A549 (cell line): ENCODE data around the gene STARD4. TPM values are rescaled to one million over a fixed set of nuclear protein-coding genes. Genes with fewer than 3 reads are reported as not detected.
A peak's percentile ranks its signal among the peaks of the same experiment; 100 is the strongest.

Experiments
- ATAC-seq, 2 experiments: fragments of 200-7000 bp in 1 of 2; fragments of >200 bp in 1 of 2; cut with Nextera tagmentation in 1 of 2; cut with Tn5 transposase in 1 of 2; 3 replicates each; pipeline versions ENCODE4 v1.8.0 to v1.9.1; 2018 to 2020; ENCODE audit warnings: mild to moderate bottlenecking in 1 of 2, moderate library complexity in 1 of 2
- CTCF ChIA-PET: fragments of 300-600 bp; sonication (Branson Sonifier 250); formaldehyde crosslinking; extraction: SDS; loops from one replicate; lab custom pipeline; 2021; ENCODE audit warnings: antibody characterized with exemption, inconsistent platforms; lab: Yijun Ruan, JAX
- POLR2A ChIA-PET: fragments of 350-600 bp; formaldehyde crosslinking; extraction: SDS; loops from one replicate; lab custom pipeline; 2021; ENCODE audit warnings: antibody characterized with exemption, inconsistent platforms; lab: Yijun Ruan, JAX
- DNase-seq, 2 experiments: peaks; one replicate each; pipeline versions ENCODE4 v3.0.0 to v3.0.0-alpha.2; 2011 to 2016; ENCODE audit warnings: low read depth in 1 of 2, low spot score in 1 of 2
- FAIRE-seq: peaks from 2 replicates; lab custom pipeline; 2011; peaks lifted over from hg19 to GRCh38; lab: Jason Lieb, UNC
- H3K27ac ChIP-seq, 2 experiments: fragments of >200 bp; sonication (Bioruptor Twin); formaldehyde crosslinking; 3 replicates each; pipeline ENCODE4 v1.5.1; 2016 to 2017
- H3K4me1 ChIP-seq: fragments of >200 bp; sonication (Bioruptor Twin); formaldehyde crosslinking; 3 replicates; pipeline ENCODE4 v1.6.1; 2016
- H3K4me2 ChIP-seq: fragments of >200 bp; sonication (Bioruptor Twin); formaldehyde crosslinking; 3 replicates; pipeline ENCODE4 v1.6.1; 2016
- H3K4me3 ChIP-seq: fragments of >200 bp; sonication (Bioruptor Twin); formaldehyde crosslinking; 3 replicates; pipeline ENCODE4 v1.5.1; 2016
- H3K9me3 ChIP-seq: fragments of >200 bp; sonication (Bioruptor Twin); formaldehyde crosslinking; 3 replicates; pipeline ENCODE4 v1.6.1; 2016
- CEBPB ChIP-seq, 2 experiments: fragments of >200 bp in 1 of 2; sonication (Bioruptor Twin) in 1 of 2; formaldehyde crosslinking in 1 of 2; IDR thresholded peaks; 2 replicates each; pipeline ENCODE4 v1.6.1; 2012 to 2016
- EP300 ChIP-seq, 2 experiments: fragments of >200 bp; sonication (Bioruptor Twin); formaldehyde crosslinking; IDR thresholded peaks; 2 replicates in 1 of 2; 3 replicates in 1 of 2; pipeline ENCODE4 v1.6.1; 2016 to 2017
- FOXS1 ChIP-seq: fragments of 250-450 bp; sonication (Bioruptor Pico); IDR thresholded peaks from 2 replicates; pipeline ENCODE4 v1.5.0; 2020; ENCODE audit warnings: mild to moderate bottlenecking, moderate library complexity
- HOXA7 ChIP-seq: fragments of 250-450 bp; sonication (Bioruptor Pico); IDR thresholded peaks from 2 replicates; pipeline ENCODE4 v1.5.0; 2020; ENCODE audit warnings: mild to moderate bottlenecking, moderate library complexity
- HOXB5 ChIP-seq: fragments of 250-450 bp; sonication (Bioruptor Pico); IDR thresholded peaks from 2 replicates; pipeline ENCODE4 v1.5.0; 2020; ENCODE audit warnings: mild to moderate bottlenecking, moderate library complexity
- KDM5A ChIP-seq: fragments of 200-600 bp; sonication (generic); IDR thresholded peaks from 2 replicates; pipeline ENCODE4 v1.6.1; 2016; ENCODE audit warnings: antibody characterized with exemption, mild to moderate bottlenecking
- MAFK ChIP-seq: fragments of 450-650 bp; IDR thresholded peaks from 2 replicates; pipeline ENCODE4 v1.6.1; 2014; ENCODE audit not compliant: partially characterized antibody
- MYC ChIP-seq: IDR thresholded peaks from 2 replicates; pipeline ENCODE4 v1.6.1; 2012; ENCODE audit warnings: mild to moderate bottlenecking, inconsistent platforms, low read length, improper control_type of control experiment, borderline replicate concordance
- NFE2L2 ChIP-seq: fragments of 150-350 bp; conservative IDR thresholded peaks from 2 replicates; pipeline ENCODE4 v1.6.1; 2014; ENCODE audit warnings: low read length
- NPAS2 ChIP-seq: fragments of 250-450 bp; sonication (Bioruptor Pico); IDR thresholded peaks from 2 replicates; pipeline ENCODE4 v1.8.0; 2022; ENCODE audit warnings: mild to moderate bottlenecking, moderate library complexity, borderline replicate concordance
- NR3C1 ChIP-seq: fragments of >200 bp; sonication (Bioruptor Twin); formaldehyde crosslinking; IDR thresholded peaks from 3 replicates; pipeline ENCODE4 v1.6.1; 2017
- POLR2A ChIP-seq: IDR thresholded peaks from 2 replicates; pipeline ENCODE4 v1.6.1; 2012; ENCODE audit warnings: mild to moderate bottlenecking, low read length
- RAD21 ChIP-seq, 2 experiments: fragments of >200 bp in 1 of 2; sonication (Bioruptor Twin) in 1 of 2; formaldehyde crosslinking in 1 of 2; IDR thresholded peaks in 1 of 2; conservative IDR thresholded peaks in 1 of 2; 2 replicates in 1 of 2; 3 replicates in 1 of 2; pipeline ENCODE4 v1.6.1; 2012 to 2018; ENCODE audit warnings: inconsistent platforms in 1 of 2
- RARB ChIP-seq: fragments of 250-450 bp; sonication (Bioruptor Pico); IDR thresholded peaks from 2 replicates; pipeline ENCODE4 v1.8.0; 2021; ENCODE audit warnings: mild to moderate bottlenecking, moderate library complexity
- RCOR1 ChIP-seq: fragments of 150-350 bp; IDR thresholded peaks from 2 replicates; pipeline ENCODE4 v1.6.1; 2014; ENCODE audit warnings: antibody characterized with exemption, low read length, low read depth
- RNF2 ChIP-seq: fragments of 200-600 bp; sonication (generic); IDR thresholded peaks from 2 replicates; pipeline ENCODE4 v1.6.1; 2016; ENCODE audit warnings: low read depth, mild to moderate bottlenecking, antibody characterized with exemption, moderate library complexity, borderline replicate concordance
- SMC3 ChIP-seq: fragments of >200 bp; sonication (Bioruptor Twin); formaldehyde crosslinking; IDR thresholded peaks from 3 replicates; pipeline ENCODE4 v1.6.1; 2018; ENCODE audit warnings: inconsistent platforms
- TP53 ChIP-seq: fragments of 250-450 bp; sonication (Bioruptor Pico); IDR thresholded peaks from 2 replicates; pipeline ENCODE4 v1.5.0; 2021; ENCODE audit warnings: mild to moderate bottlenecking, moderate library complexity
- WGBS: methylation state at CpG from one replicate; pipeline ENCODE4 v1.1.6; 2017; ENCODE audit errors: missing lambda C conversion rate; 5-methylcytosine and 5-hydroxymethylcytosine counted together
- polyA plus RNA-seq, 4 experiments: library from polyadenylated mRNA; depleted of rRNA in 3 of 4; stranded (reverse); fragments of >200 nt; fragmentation: RNase III in 1 of 4; extraction: RNeasy Plus Mini Kit Qiagen cat#74134 plus additional on column Dnase treatment in 1 of 4; gene quantifications; 2 replicates in 3 of 4; 3 replicates in 1 of 4; pipeline ENCODE4 v1.2.3, GENCODE V29; 2011 to 2017
- TF ChIP-seq, protein P1 (sequence below): IDR thresholded peaks from 2 replicates; pipeline ENCODE4 v1.6.1; 2012; ENCODE audit warnings: low read depth, borderline replicate concordance
- TF ChIP-seq, protein P2 (sequence below): fragments of 250-450 bp; sonication (Bioruptor Pico); IDR thresholded peaks from 2 replicates; pipeline ENCODE4 v1.5.0; 2020; ENCODE audit warnings: low read depth, mild to moderate bottlenecking, moderate library complexity
- TF ChIP-seq, protein P3 (sequence below): fragments of 200-600 bp; sonication (generic); IDR thresholded peaks from 2 replicates; pipeline ENCODE4 v1.6.1; 2016; ENCODE audit warnings: antibody characterized with exemption, mild to moderate bottlenecking, moderate library complexity
- TF ChIP-seq, protein P4 (sequence below): fragments of 150-350 bp; IDR thresholded peaks from 2 replicates; pipeline ENCODE4 v1.6.1; 2014; ENCODE audit warnings: low read depth, mild to moderate bottlenecking, low read length

Gene STARD4
- polyA plus RNA-seq, 2 of the 4 experiments (the other 2 are of a cell fraction) = 14.0 to 15.9 TPM

DNA sequence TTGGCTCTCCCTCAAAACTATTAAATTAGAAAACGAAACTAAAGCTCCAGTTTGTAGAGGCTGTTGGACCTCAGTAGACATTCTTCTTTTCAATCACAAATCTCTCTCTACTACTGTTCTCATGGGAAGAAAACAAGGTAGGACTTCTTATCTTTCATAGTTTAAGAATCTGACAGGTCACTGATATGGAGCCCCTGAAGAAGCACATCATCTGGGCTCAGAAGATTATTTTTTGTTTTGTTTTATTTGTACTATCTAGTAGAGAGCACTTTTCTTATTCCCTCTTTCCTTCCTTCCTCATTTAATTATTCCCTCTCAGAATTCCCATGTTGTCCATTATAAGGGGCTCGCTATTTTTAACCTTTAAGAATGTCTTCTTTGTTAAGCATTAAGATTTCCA lies 26.3 kb downstream of the STARD4 start:
- 44% methylated on average over 2 of the region's 2 CpGs for WGBS
- no peak for TF ChIP-seq HOXA7 (CRISPR knock-in tag)
- TF ChIP-seq, protein P1, sequence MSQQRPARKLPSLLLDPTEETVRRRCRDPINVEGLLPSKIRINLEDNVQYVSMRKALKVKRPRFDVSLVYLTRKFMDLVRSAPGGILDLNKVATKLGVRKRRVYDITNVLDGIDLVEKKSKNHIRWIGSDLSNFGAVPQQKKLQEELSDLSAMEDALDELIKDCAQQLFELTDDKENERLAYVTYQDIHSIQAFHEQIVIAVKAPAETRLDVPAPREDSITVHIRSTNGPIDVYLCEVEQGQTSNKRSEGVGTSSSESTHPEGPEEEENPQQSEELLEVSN = no peak
- TF ChIP-seq RARB (CRISPR knock-in tag) = no peak
- no peak for TF ChIP-seq RAD21 (conservative IDR thresholded peaks at IDR 0.05 in 1 of 2, IDR thresholded peaks at IDR 0.05 in 1 of 2)
- TF ChIP-seq RCOR1 = no peak
- TF ChIP-seq, protein P2, sequence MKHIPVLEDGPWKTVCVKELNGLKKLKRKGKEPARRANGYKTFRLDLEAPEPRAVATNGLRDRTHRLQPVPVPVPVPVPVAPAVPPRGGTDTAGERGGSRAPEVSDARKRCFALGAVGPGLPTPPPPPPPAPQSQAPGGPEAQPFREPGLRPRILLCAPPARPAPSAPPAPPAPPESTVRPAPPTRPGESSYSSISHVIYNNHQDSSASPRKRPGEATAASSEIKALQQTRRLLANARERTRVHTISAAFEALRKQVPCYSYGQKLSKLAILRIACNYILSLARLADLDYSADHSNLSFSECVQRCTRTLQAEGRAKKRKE (CRISPR knock-in tag) = no peak
- TF ChIP-seq NR3C1 = no peak
- TF ChIP-seq, protein P3, sequence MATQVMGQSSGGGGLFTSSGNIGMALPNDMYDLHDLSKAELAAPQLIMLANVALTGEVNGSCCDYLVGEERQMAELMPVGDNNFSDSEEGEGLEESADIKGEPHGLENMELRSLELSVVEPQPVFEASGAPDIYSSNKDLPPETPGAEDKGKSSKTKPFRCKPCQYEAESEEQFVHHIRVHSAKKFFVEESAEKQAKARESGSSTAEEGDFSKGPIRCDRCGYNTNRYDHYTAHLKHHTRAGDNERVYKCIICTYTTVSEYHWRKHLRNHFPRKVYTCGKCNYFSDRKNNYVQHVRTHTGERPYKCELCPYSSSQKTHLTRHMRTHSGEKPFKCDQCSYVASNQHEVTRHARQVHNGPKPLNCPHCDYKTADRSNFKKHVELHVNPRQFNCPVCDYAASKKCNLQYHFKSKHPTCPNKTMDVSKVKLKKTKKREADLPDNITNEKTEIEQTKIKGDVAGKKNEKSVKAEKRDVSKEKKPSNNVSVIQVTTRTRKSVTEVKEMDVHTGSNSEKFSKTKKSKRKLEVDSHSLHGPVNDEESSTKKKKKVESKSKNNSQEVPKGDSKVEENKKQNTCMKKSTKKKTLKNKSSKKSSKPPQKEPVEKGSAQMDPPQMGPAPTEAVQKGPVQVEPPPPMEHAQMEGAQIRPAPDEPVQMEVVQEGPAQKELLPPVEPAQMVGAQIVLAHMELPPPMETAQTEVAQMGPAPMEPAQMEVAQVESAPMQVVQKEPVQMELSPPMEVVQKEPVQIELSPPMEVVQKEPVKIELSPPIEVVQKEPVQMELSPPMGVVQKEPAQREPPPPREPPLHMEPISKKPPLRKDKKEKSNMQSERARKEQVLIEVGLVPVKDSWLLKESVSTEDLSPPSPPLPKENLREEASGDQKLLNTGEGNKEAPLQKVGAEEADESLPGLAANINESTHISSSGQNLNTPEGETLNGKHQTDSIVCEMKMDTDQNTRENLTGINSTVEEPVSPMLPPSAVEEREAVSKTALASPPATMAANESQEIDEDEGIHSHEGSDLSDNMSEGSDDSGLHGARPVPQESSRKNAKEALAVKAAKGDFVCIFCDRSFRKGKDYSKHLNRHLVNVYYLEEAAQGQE = no peak
- no peak for TF ChIP-seq NPAS2
- TF ChIP-seq, all 56 proteins: peak for 0
- no peaks in the 10 kb centered on the region for H3K9me3 ChIP-seq
- ChIA-PET CTCF (no interaction called here), POLR2A (no interaction called here)
- ATAC-seq (no peak), FAIRE-seq (no peak), DNase-seq (no peak)
- 0 out of 3 replicates have a peak overlapping the region, but pooled peaks have one; percentile 3 for H3K4me2 ChIP-seq
- no peak overlapping the region for H3K4me3 ChIP-seq
- H3K4me1 ChIP-seq = no peaks in the 10 kb centered on the region
- H3K27ac ChIP-seq = no peak overlapping the region

DNA sequence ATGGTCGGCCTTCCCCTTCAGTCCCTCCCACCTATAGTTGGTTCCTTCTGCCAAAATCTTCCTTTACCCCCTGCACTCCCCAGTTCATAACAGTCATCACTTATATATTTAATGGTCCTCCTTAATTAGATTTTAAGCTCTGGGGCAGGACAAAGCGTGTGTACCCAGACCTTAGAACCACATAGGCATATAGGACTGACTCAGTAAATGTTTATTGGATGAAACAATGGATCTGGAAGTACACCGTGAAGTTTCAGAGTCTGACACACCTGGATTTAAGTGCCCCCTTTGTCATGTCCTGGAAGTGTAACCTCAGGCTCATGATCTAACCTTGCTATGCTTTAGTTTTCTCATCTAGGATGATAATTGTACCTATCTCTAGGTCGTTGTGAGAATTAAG lies 32.0 kb downstream of the STARD4 start:
- FAIRE-seq (no peak), DNase-seq (no peak), ATAC-seq (no peak)
- WGBS = 30% methylated on average over 4 of the region's 4 CpGs
- Histone ChIP-seq H3K4me2 (no peak overlapping the region), H3K4me1 (no peaks in the 10 kb centered on the region), H3K4me3 (no peak overlapping the region), H3K9me3 (no peaks in the 10 kb centered on the region), H3K27ac (no peak overlapping the region)
- POLR2A ChIA-PET = no interaction called here
- TF ChIP-seq TP53 = no peak
- TF ChIP-seq NFE2L2 = no peak
- no peak for TF ChIP-seq RNF2
- TF ChIP-seq CEBPB (IDR thresholded peaks at IDR 0.05) = no peak
- TF ChIP-seq POLR2A = no peak
- TF ChIP-seq, protein P4, sequence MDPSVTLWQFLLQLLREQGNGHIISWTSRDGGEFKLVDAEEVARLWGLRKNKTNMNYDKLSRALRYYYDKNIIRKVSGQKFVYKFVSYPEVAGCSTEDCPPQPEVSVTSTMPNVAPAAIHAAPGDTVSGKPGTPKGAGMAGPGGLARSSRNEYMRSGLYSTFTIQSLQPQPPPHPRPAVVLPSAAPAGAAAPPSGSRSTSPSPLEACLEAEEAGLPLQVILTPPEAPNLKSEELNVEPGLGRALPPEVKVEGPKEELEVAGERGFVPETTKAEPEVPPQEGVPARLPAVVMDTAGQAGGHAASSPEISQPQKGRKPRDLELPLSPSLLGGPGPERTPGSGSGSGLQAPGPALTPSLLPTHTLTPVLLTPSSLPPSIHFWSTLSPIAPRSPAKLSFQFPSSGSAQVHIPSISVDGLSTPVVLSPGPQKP = no peak
- TF ChIP-seq RARB (CRISPR knock-in tag) = no peak
- no peak for TF ChIP-seq FOXS1 (CRISPR knock-in tag)
- no peak for TF ChIP-seq MAFK
- no peak for TF ChIP-seq MYC
- no peak for TF ChIP-seq KDM5A
- TF ChIP-seq EP300 (IDR thresholded peaks at IDR 0.05) = no peak
- no peak for TF ChIP-seq HOXB5 (CRISPR knock-in tag)
- TF ChIP-seq, protein P1 = no peak
- no peak for TF ChIP-seq SMC3
- CTCF ChIA-PET = interaction anchor here (1.0 kb wide), 1 partner anchor 11 kb away, joined by 3 read pairs; no protein-coding TSS in a partner anchor
